ENCODE data around the gene ERLIN1.
"Not testable (repeated sequence)": the region's sequence is repeated elsewhere in the genome, so short reads cannot be mapped to it uniquely, and the experiment has no call there.

ERLIN1 gene

GRCh38 chr10:100133801-100134200, 52.0 kb downstream of the ERLIN1 start:
- DNase-seq (ENCODE audit: low spot score): no peak

- DNase-seq (ENCODE audit: low spot score): no peak
Measured at GRCh38 chr10:100132427-100132826, 53.4 kb downstream of the ERLIN1 start.

- DNase-seq (ENCODE audit: low spot score): no peak
Measured at GRCh38 chr10:100131571-100131970, 54.3 kb downstream of the ERLIN1 start.

GRCh38 chr10:100130831-100131230, 55.0 kb downstream of the ERLIN1 start:
- DNase-seq (ENCODE audit: low spot score): no peak

- no peak for DNase-seq (ENCODE audit: low spot score)
Measured at GRCh38 chr10:100129424-100129823, 56.4 kb downstream of the ERLIN1 start.

- no peak for DNase-seq (ENCODE audit: low spot score)
Measured at GRCh38 chr10:100128951-100129350, 56.9 kb downstream of the ERLIN1 start.

GRCh38 chr10:100125335-100125734, 60.5 kb downstream of the ERLIN1 start:
- DNase-seq (ENCODE audit: low spot score): not testable (repeated sequence)

- no peak for DNase-seq (ENCODE audit: low spot score)
Measured at GRCh38 chr10:100124097-100124496, 61.7 kb downstream of the ERLIN1 start.

GRCh38 chr10:100122780-100123179, 63.0 kb downstream of the ERLIN1 start:
- DNase-seq (ENCODE audit: low spot score): no peak

- no peak for DNase-seq (ENCODE audit: low spot score)
Measured at GRCh38 chr10:100120550-100120949, 65.3 kb downstream of the ERLIN1 start.

- DNase-seq (ENCODE audit: low spot score): no peak
Measured at GRCh38 chr10:100119726-100120125, 66.1 kb downstream of the ERLIN1 start.

GRCh38 chr10:100114976-100115770, 70.7 kb downstream of the ERLIN1 start:
- DNase-seq (ENCODE audit: low spot score): no peak

- no peak for DNase-seq (ENCODE audit: low spot score)
Measured at GRCh38 chr10:100114460-100114859, 71.4 kb downstream of the ERLIN1 start.

GRCh38 chr10:100109670-100110069, 76.2 kb downstream of the ERLIN1 start:
- DNase-seq (ENCODE audit: low spot score): peak; percentile 60

GRCh38 chr10:100106865-100107264, 79.0 kb downstream of the ERLIN1 start:
- no peak for DNase-seq (ENCODE audit: low spot score)

- no peak for DNase-seq (ENCODE audit: low spot score)
Measured at GRCh38 chr10:100104300-100104699, 81.5 kb downstream of the ERLIN1 start.

- DNase-seq (ENCODE audit: low spot score): no peak
Measured at GRCh38 chr10:100103581-100103980, 82.2 kb downstream of the ERLIN1 start.

GRCh38 chr10:100101192-100102076, 84.4 kb downstream of the ERLIN1 start:
- no peak for DNase-seq (ENCODE audit: low spot score)

- DNase-seq (ENCODE audit: low spot score): peak; percentile 16
Measured at GRCh38 chr10:100100651-100101184, 85.1 kb downstream of the ERLIN1 start.

Data from NAMALWA (cell line).